Progenitor cell of endocrine pancreas (in vitro differentiated cells): ENCODE data around the gene MED12L. TPM values are rescaled to one million over a fixed set of nuclear protein-coding genes. Genes with fewer than 3 reads are reported as not detected.

Experiments used
- DNase-seq: peaks from one replicate; pipeline ENCODE4 v3.0.0; 2021; ENCODE audit warnings: low spot score; ENCODE audit not compliant: unreplicated experiment
- H3K27ac Mint-ChIP-seq: 2 replicates; pipeline ENCODE4 v1.8.0; 2021; ENCODE audit warnings: mild to moderate bottlenecking, moderate library complexity, mixed read lengths
- H3K27me3 Mint-ChIP-seq: 2 replicates; pipeline ENCODE4 v1.8.0; 2021; ENCODE audit warnings: mixed read lengths
- H3K36me3 Mint-ChIP-seq: 2 replicates; pipeline ENCODE4 v1.8.0; 2022; ENCODE audit warnings: mixed read lengths; ENCODE audit not compliant: insufficient read depth
- H3K4me1 Mint-ChIP-seq: 2 replicates; pipeline ENCODE4 v1.8.0; 2021; ENCODE audit warnings: low read depth, mixed read lengths
- H3K4me3 Mint-ChIP-seq: 2 replicates; pipeline ENCODE4 v1.8.0; 2021; ENCODE audit warnings: low read depth, mild to moderate bottlenecking, moderate library complexity, mixed read lengths
- H3K9me3 Mint-ChIP-seq: 2 replicates; pipeline ENCODE4 v1.8.0; 2021; ENCODE audit warnings: low read depth, mixed read lengths
- total RNA-seq: library from RNA; stranded (reverse); gene quantifications from 2 replicates; pipeline ENCODE4 v1.2.1, GENCODE V29; 2021
- TF ChIP-seq, protein P1 (sequence below): fragments of 200-600 bp; sonication (generic); IDR thresholded peaks from one replicate; pipeline ENCODE4 v1.5.0; 2021; ENCODE audit warnings: antibody characterized with exemption, mild to moderate bottlenecking; ENCODE audit not compliant: unreplicated experiment

The MED12L gene
- total RNA-seq, 1 donor from 2014 or later = 8.9 TPM

GRCh38 chr3:151198849-151199248, 113.4 kb downstream of the MED12L start:
- H3K4me3 Mint-ChIP-seq = no peak overlapping the region
- TF ChIP-seq, protein P1, sequence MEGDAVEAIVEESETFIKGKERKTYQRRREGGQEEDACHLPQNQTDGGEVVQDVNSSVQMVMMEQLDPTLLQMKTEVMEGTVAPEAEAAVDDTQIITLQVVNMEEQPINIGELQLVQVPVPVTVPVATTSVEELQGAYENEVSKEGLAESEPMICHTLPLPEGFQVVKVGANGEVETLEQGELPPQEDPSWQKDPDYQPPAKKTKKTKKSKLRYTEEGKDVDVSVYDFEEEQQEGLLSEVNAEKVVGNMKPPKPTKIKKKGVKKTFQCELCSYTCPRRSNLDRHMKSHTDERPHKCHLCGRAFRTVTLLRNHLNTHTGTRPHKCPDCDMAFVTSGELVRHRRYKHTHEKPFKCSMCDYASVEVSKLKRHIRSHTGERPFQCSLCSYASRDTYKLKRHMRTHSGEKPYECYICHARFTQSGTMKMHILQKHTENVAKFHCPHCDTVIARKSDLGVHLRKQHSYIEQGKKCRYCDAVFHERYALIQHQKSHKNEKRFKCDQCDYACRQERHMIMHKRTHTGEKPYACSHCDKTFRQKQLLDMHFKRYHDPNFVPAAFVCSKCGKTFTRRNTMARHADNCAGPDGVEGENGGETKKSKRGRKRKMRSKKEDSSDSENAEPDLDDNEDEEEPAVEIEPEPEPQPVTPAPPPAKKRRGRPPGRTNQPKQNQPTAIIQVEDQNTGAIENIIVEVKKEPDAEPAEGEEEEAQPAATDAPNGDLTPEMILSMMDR = no peak

DNA sequence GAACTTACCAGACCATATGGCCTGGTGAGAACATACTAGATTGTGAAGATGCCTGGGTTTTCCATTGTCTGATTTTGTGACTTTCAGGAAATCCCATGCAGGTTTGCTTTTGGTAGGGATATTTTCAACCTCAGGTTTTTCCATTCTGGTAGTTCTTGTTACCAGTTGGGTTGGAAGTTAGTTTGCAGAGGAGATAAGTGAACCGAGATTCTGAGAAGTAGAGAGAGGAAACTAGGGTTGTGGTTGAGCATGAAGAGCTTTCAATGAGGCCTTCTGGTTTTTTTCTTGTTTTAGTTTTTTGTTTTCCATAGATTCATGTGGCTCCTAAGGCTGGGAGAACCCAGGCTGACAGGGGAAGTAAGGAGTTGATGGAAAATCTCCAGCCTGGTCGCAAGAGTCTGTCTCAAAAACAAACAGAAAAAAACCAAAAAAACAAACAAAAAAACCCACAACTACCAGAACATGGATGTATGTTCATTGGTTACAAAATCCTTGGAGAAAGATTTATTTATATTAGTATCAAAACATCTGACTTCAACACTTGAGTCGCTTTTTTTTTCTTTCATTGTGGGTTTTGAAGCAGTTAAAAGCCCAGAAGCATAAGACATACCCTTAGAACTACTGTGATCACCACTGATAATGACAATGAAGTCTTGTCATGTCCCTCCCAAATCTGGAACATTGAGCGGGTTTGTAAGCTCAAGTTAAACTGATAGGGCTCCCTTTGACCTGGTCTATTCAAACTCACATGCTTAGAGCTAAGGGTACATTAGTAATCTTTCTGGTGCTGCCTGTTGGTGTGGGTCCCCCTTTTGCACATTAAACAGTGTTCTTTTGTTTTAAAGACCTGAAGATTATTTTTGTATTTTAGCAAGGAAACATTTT, 114.3 kb downstream of the MED12L start:
- Mint-ChIP-seq H3K4me1 (peaks cover 13% of the 10 kb centered on the region), H3K27ac (no peak overlapping the region), H3K9me3 (no peaks in the 10 kb centered on the region), H3K36me3 (no peaks in the 10 kb centered on the region), H3K27me3 (no peaks in the 10 kb centered on the region), H3K4me3 (no peak overlapping the region)
- no peak for DNase-seq
- TF ChIP-seq, protein P1 = no peak

More at GRCh38 chr3:151198849-151199248, 113.4 kb downstream of the MED12L start:
- DNase-seq = no peak
- Mint-ChIP-seq H3K9me3 (no peaks in the 10 kb centered on the region), H3K36me3 (no peaks in the 10 kb centered on the region), H3K4me1 (peaks cover 13% of the 10 kb centered on the region), H3K27ac (peak overlapping the region; percentile 57), H3K27me3 (no peaks in the 10 kb centered on the region)

- TF ChIP-seq, protein P1 = no peak
- Mint-ChIP-seq H3K36me3 (no peaks in the 10 kb centered on the region), H3K27ac (no peak overlapping the region), H3K27me3 (no peaks in the 10 kb centered on the region), H3K9me3 (no peaks in the 10 kb centered on the region), H3K4me3 (no peak overlapping the region), H3K4me1 (peaks cover 13% of the 10 kb centered on the region)
- DNase-seq = no peak
These were observed 115.1 kb downstream of the MED12L start for GRCh38 chr3:151200586-151200985.

DNA sequence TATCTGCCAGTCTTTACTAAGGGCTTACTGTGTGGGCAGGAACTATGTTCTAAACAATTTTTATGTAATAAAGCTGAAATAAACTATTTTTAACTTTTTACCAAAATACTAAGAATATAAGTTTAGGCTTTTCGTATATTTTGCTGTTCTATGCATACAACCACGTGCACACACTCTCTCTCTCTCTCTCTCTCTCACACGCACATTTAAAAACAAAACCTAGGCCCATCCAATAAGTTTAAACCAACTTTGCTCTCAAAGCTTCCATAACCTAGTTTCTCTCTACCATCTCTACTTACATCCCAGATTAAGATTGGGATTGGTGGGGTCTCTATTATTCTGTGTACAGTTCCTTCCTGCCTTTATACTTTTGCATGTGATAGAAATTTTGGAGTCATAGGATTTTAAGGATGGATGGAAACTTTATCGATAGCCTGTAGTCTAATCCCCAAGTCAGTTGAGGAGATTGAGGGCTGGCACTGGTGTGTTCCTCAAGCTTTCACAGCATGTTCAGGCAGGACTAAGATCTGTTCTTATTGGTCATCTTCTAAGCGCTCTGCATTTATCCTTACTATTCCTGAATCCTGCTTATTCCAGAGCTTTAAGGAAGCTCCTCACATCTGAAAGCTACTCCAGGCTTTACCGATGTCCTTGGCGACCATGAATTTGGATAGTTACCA, 115.7 kb downstream of the MED12L start:
- no peaks in the 10 kb centered on the region for H3K27me3 Mint-ChIP-seq
- TF ChIP-seq, protein P1 = no peak
- no peak overlapping the region for H3K4me3 Mint-ChIP-seq
- no peaks in the 10 kb centered on the region for H3K36me3 Mint-ChIP-seq
- H3K9me3 Mint-ChIP-seq = no peaks in the 10 kb centered on the region
- DNase-seq = no peak
- H3K27ac Mint-ChIP-seq = no peak overlapping the region
- peaks cover 9% of the 10 kb centered on the region for H3K4me1 Mint-ChIP-seq

DNA sequence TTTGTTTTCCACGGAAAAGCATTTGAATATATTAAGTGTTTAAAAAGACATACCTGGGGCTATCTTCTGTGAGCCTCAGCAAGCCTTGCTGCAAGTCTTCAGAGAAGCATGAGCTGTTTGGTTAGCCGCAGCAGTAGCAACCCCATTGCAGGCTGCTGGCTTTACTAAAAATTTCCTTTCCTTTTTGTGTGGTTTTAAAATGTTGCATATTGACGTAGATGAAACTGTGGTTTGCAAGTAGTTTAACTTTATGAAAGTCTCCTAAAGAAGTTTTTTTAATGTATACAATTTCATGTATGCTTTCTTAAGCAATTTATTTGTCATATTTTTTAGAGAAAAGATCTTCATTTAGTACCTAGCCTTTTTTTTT, 117.6 kb downstream of the MED12L start, which contains the start of gene GPR171:
Gene GPR171 (minus strand): TSS at position 166 of the 370 bp plus-strand sequence. CDS start 3,830 bp downstream, outside the sequence.
- H3K4me1 Mint-ChIP-seq = peaks cover 6% of the 10 kb centered on the region
- H3K27me3 Mint-ChIP-seq = no peaks in the 10 kb centered on the region
- H3K4me3 Mint-ChIP-seq = no peak within 1 kb of the TSS
- no peaks in the 10 kb centered on the region for H3K9me3 Mint-ChIP-seq
- H3K27ac Mint-ChIP-seq = no peak within 1 kb of the TSS
- H3K36me3 Mint-ChIP-seq = no peaks in the 10 kb centered on the region
- TF ChIP-seq, protein P1 = no peak
- DNase-seq = no peak
